Measurements from ENCODE around the gene SNF8. TPM values are rescaled to one million over a fixed set of nuclear protein-coding genes. Genes with fewer than 3 reads are reported as not detected.
A peak's percentile ranks its signal among the peaks of the same experiment; 100 is the strongest.
"Not testable (repeated sequence)": the region's sequence is repeated elsewhere in the genome, so short reads cannot be mapped to it uniquely, and the experiment has no call there.

Gene SNF8
- polyA plus RNA-seq, 1 donor from 2014 or later = 171 TPM

- Histone ChIP-seq H3K9me3 (ENCODE audit: low read length) (no peaks in the 10 kb centered on the region), H3K27me3 (ENCODE audit: insufficient read depth, low read depth, low read length) (no peaks in the 10 kb centered on the region), H3K9me2 (ENCODE audit: insufficient read depth, low read length) (no peaks in the 10 kb centered on the region), H3K36me3 (ENCODE audit: insufficient read depth, low read length) (no peaks in the 10 kb centered on the region), H3K4me3 (ENCODE audit: low read length) (no peak overlapping the region), H3F3A (ENCODE audit: insufficient read depth, low read length, poor library complexity, severe bottlenecking) (no peaks in the 10 kb centered on the region), H3K4me2 (ENCODE audit: low read length) (no peak overlapping the region), H2AFZ (ENCODE audit: low read depth, low read length) (no peak overlapping the region), H3K9ac (ENCODE audit: low read length) (no peak overlapping the region), H4K20me1 (ENCODE audit: insufficient read depth) (no peaks in the 10 kb centered on the region), H3K27ac (ENCODE audit: low read length) (no peak overlapping the region), H3K79me2 (replicated peaks; ENCODE audit: insufficient read depth, low read length) (no peaks in the 10 kb centered on the region)
- TF ChIP-seq POLR2AphosphoS5 (IDR thresholded peaks at IDR 0.05) (no peak), EP300 (conservative IDR thresholded peaks at IDR 0.05; ENCODE audit: poor library complexity, severe bottlenecking) (no peak), EZH2 (IDR thresholded peaks at IDR 0.05; ENCODE audit: borderline replicate concordance, insufficient read depth, low read length, poor library complexity, severe bottlenecking) (no peak), REST (IDR thresholded peaks at IDR 0.05; ENCODE audit: borderline replicate concordance) (no peak), RAD21 (conservative IDR thresholded peaks at IDR 0.05) (no peak), SMC3 (conservative IDR thresholded peaks at IDR 0.05; ENCODE audit: poor library complexity) (no peak), CTCF (IDR thresholded peaks at IDR 0.05; ENCODE audit: poor library complexity, severe bottlenecking) (no peak), MXI1 (conservative IDR thresholded peaks at IDR 0.05; ENCODE audit: poor library complexity, severe bottlenecking) (no peak), TAF1 (IDR thresholded peaks at IDR 0.05; ENCODE audit: low read depth) (no peak)
These were observed 6.9 kb upstream of the SNF8 start for GRCh38 chr17:48951572-48951971.

GRCh38 chr17:48945261-48945651 is 614 bp upstream of the SNF8 start:
- H3F3A ChIP-seq (ENCODE audit: insufficient read depth, low read length, poor library complexity, severe bottlenecking); H3K36me3 ChIP-seq (ENCODE audit: insufficient read depth, low read length); H4K20me1 ChIP-seq (ENCODE audit: insufficient read depth); H3K9me2 ChIP-seq (ENCODE audit: insufficient read depth, low read length); H3K27me3 ChIP-seq (ENCODE audit: insufficient read depth, low read depth, low read length); H3K9me3 ChIP-seq (ENCODE audit: low read length): not testable (repeated sequence)
- peak overlapping the region; percentile 99 for H2AFZ ChIP-seq (ENCODE audit: low read depth, low read length)
- H3K27ac ChIP-seq (ENCODE audit: low read length) = peak overlapping the region; percentile 91
- peaks cover 20% of the 10 kb centered on the region for H3K79me2 ChIP-seq (replicated peaks; ENCODE audit: insufficient read depth, low read length)
- peak overlapping the region; percentile 76 for H3K4me3 ChIP-seq (ENCODE audit: low read length)
- peak overlapping the region; percentile 75 for H3K4me2 ChIP-seq (ENCODE audit: low read length)
- peak overlapping the region; percentile 80 for H3K9ac ChIP-seq (ENCODE audit: low read length)

GRCh38 chr17:48933035-48933434 is 11.6 kb downstream of the SNF8 start:
- H2AFZ ChIP-seq (ENCODE audit: low read depth, low read length) = no peak overlapping the region
- H3K4me3 ChIP-seq (ENCODE audit: low read length) = no peak overlapping the region
- no peaks in the 10 kb centered on the region for H3F3A ChIP-seq (ENCODE audit: insufficient read depth, low read length, poor library complexity, severe bottlenecking)
- no peak overlapping the region for H3K4me2 ChIP-seq (ENCODE audit: low read length)
- no peak overlapping the region for H3K9ac ChIP-seq (ENCODE audit: low read length)
- no peaks in the 10 kb centered on the region for H3K79me2 ChIP-seq (replicated peaks; ENCODE audit: insufficient read depth, low read length)
- no peak overlapping the region for H3K27ac ChIP-seq (ENCODE audit: low read length)
- TF ChIP-seq MXI1 (conservative IDR thresholded peaks at IDR 0.05; ENCODE audit: poor library complexity, severe bottlenecking) (no peak), RAD21 (conservative IDR thresholded peaks at IDR 0.05) (no peak), EP300 (conservative IDR thresholded peaks at IDR 0.05; ENCODE audit: poor library complexity, severe bottlenecking) (no peak), REST (IDR thresholded peaks at IDR 0.05; ENCODE audit: borderline replicate concordance) (no peak), POLR2AphosphoS5 (IDR thresholded peaks at IDR 0.05) (no peak), SMC3 (conservative IDR thresholded peaks at IDR 0.05; ENCODE audit: poor library complexity) (no peak), CTCF (IDR thresholded peaks at IDR 0.05; ENCODE audit: poor library complexity, severe bottlenecking) (no peak), TAF1 (IDR thresholded peaks at IDR 0.05; ENCODE audit: low read depth) (no peak), EZH2 (IDR thresholded peaks at IDR 0.05; ENCODE audit: borderline replicate concordance, insufficient read depth, low read length, poor library complexity, severe bottlenecking) (no peak)
- no peaks in the 10 kb centered on the region for H4K20me1 ChIP-seq (ENCODE audit: insufficient read depth)
- H3K9me3 ChIP-seq (ENCODE audit: low read length) = no peaks in the 10 kb centered on the region
- H3K27me3 ChIP-seq (ENCODE audit: insufficient read depth, low read depth, low read length) = no peaks in the 10 kb centered on the region
- H3K36me3 ChIP-seq (ENCODE audit: insufficient read depth, low read length) = peaks cover 11% of the 10 kb centered on the region
- H3K9me2 ChIP-seq (ENCODE audit: insufficient read depth, low read length) = no peaks in the 10 kb centered on the region
